Renal cortex interstitium (tissue), 11 donors: ENCODE data around the gene LEFTY2. TPM values are rescaled to one million over a fixed set of nuclear protein-coding genes. Genes with fewer than 3 reads are reported as not detected.
"Not testable (repeated sequence)": the region's sequence is repeated elsewhere in the genome, so short reads cannot be mapped to it uniquely, and the experiment has no call there.

Experiments
- DNase-seq, 11 donors: peaks; one replicate each; pipeline ENCODE4 v3.0.0-alpha.2; 2013; ENCODE audit warnings: low read depth in 9 of 11, low spot score in 4 of 11; ENCODE audit errors: extremely low read depth in 1 of 11
- polyA plus RNA-seq, 3 donors: library from polyadenylated mRNA; unstranded; fragments of 120-200 nt; gene quantifications; one replicate each; pipeline ENCODE4 v1.2.1, GENCODE V29; 2013; ENCODE audit not compliant: insufficient read length in 3 of 3

Gene LEFTY2
- polyA plus RNA-seq, 3 donors: 0.82 to 1.5 (median 0.89) TPM

- peak in 2 of 11 donors; percentile 24 to 34 for DNase-seq
Measured at GRCh38 chr1:225962440-225962975, 21.5 kb upstream of the LEFTY2 start.

- DNase-seq: no peak
Measured at GRCh38 chr1:225961659-225962439, 20.8 kb upstream of the LEFTY2 start.

- DNase-seq: no peak
Measured at GRCh38 chr1:225958041-225958440, 17.0 kb upstream of the LEFTY2 start.

GRCh38 chr1:225954753-225955152, 13.7 kb upstream of the LEFTY2 start:
- no peak for DNase-seq

GRCh38 chr1:225953315-225953714, 12.3 kb upstream of the LEFTY2 start:
- DNase-seq: no peak

GRCh38 chr1:225950905-225951497, 10.0 kb upstream of the LEFTY2 start:
- no peak for DNase-seq

GRCh38 chr1:225949041-225949440, 8.0 kb upstream of the LEFTY2 start:
- DNase-seq: no peak

GRCh38 chr1:225946803-225947202, 5.8 kb upstream of the LEFTY2 start:
- DNase-seq: no peak

GRCh38 chr1:225946082-225946620, 5.1 kb upstream of the LEFTY2 start:
- DNase-seq: no peak

- no peak for DNase-seq
Measured at GRCh38 chr1:225945564-225945963, 4.5 kb upstream of the LEFTY2 start.

- DNase-seq: no peak
Measured at GRCh38 chr1:225944951-225945350, 3.9 kb upstream of the LEFTY2 start.

GRCh38 chr1:225944387-225944786, 3.4 kb upstream of the LEFTY2 start:
- no peak for DNase-seq

- no peak for DNase-seq
Measured at GRCh38 chr1:225943582-225943981, 2.6 kb upstream of the LEFTY2 start.

GRCh38 chr1:225942574-225942973, 1.6 kb upstream of the LEFTY2 start:
- no peak for DNase-seq

- DNase-seq: no peak
Measured at GRCh38 chr1:225941942-225942222, 862 bp upstream of the LEFTY2 start.

- no peak for DNase-seq
Measured at GRCh38 chr1:225940385-225941151, 452 bp downstream of the LEFTY2 start.

GRCh38 chr1:225939939-225940310, 1.1 kb downstream of the LEFTY2 start:
- DNase-seq: not testable (repeated sequence)

GRCh38 chr1:225939097-225939938, 1.7 kb downstream of the LEFTY2 start:
- peak in 2 of 11 donors; percentile 20 to 29 for DNase-seq
